HepG2 (cell line): ENCODE data around the gene SLC34A2. TPM values are rescaled to one million over a fixed set of nuclear protein-coding genes. Genes with fewer than 3 reads are reported as not detected.

Experiments
- ATAC-seq: fragments of 200-7000 bp; cut with Tn5 transposase; 3 replicates; pipeline ENCODE4 v1.9.1; 2020; ENCODE audit warnings: mild to moderate bottlenecking, moderate library complexity
- BruUV-seq: library from RNA; stranded (reverse); fragments of 400-500 nt; replicated peaks from 2 replicates; lab custom pipeline; 2021; lab: Mats Ljungman, UMichigan
- CTCF ChIA-PET: fragments of 300-600 bp; formaldehyde crosslinking; extraction: SDS; loops from one replicate; lab custom pipeline; 2021; ENCODE audit warnings: low total read pairs, inconsistent platforms, low intra/inter-chr PET ratio; lab: Yijun Ruan, JAX
- POLR2A ChIA-PET: fragments of 350-600 bp; sonication (Branson Sonifier 250); formaldehyde crosslinking; loops from one replicate; lab custom pipeline; 2020; ENCODE audit warnings: antibody characterized with exemption, inconsistent platforms; lab: Yijun Ruan, JAX
- DNase-seq: peaks from one replicate; pipeline ENCODE4 v3.0.0-alpha.2; 2015; ENCODE audit warnings: low spot score
- FAIRE-seq: peaks from 3 replicates; lab custom pipeline; 2011; peaks lifted over from hg19 to GRCh38; lab: Jason Lieb, UNC
- H2AFZ ChIP-seq: one replicate; pipeline ENCODE4 v1.6.1; 2011; ENCODE audit warnings: low read length, inconsistent platforms
- H3K27ac ChIP-seq: fragments of 300-600 bp; 3 replicates; pipeline ENCODE4 v1.8.0; 2011; ENCODE audit warnings: mixed run types, mild to moderate bottlenecking, mixed read lengths, low read length, inconsistent platforms; ENCODE audit not compliant: insufficient read depth; ENCODE audit errors: extremely low read length
- H3K27me3 ChIP-seq, 2 experiments: fragments of 200-600 bp in 1 of 2; 2 replicates in 1 of 2; 3 replicates in 1 of 2; pipeline versions ENCODE4 v1.6.0 to v1.8.0; 2011; ENCODE audit warnings: low read length in 2 of 2, mild to moderate bottlenecking in 2 of 2, moderate library complexity in 2 of 2, inconsistent platforms in 1 of 2; ENCODE audit not compliant: insufficient read depth in 2 of 2, control insufficient read depth in 1 of 2
- H3K36me3 ChIP-seq, 2 experiments: fragments of 200-600 bp in 1 of 2; replicated peaks in 1 of 2; 2 replicates in 1 of 2; 3 replicates in 1 of 2; pipeline versions ENCODE4 v1.5.1 to v1.8.0; 2011; ENCODE audit warnings: low read length in 2 of 2, inconsistent platforms in 1 of 2; ENCODE audit not compliant: insufficient read depth in 2 of 2, control insufficient read depth in 1 of 2
- H3K4me1 ChIP-seq: 2 replicates; pipeline ENCODE4 v1.5.1; 2012; ENCODE audit warnings: low read length, inconsistent platforms; ENCODE audit not compliant: insufficient read depth
- H3K4me2 ChIP-seq: 2 replicates; pipeline ENCODE4 v1.6.0; 2011; ENCODE audit warnings: low read depth, low read length, inconsistent platforms
- H3K4me3 ChIP-seq, 3 experiments: fragments of 200-600 bp in 1 of 3; sonication (generic), shearing (Covaris generic) in 1 of 3; replicated peaks in 1 of 3; 2 replicates each; pipeline ENCODE4 v1.5.1; 2011 to 2016; ENCODE audit warnings: low read length in 3 of 3, inconsistent platforms in 2 of 3, low read depth in 2 of 3, mild to moderate bottlenecking in 2 of 3, control low read depth in 1 of 3, mixed read lengths in 1 of 3; ENCODE audit not compliant: insufficient read depth in 1 of 3
- H3K79me2 ChIP-seq: one replicate; pipeline ENCODE4 v1.6.1; 2011; ENCODE audit warnings: low read length, inconsistent platforms; ENCODE audit not compliant: insufficient read depth
- H3K9ac ChIP-seq: 2 replicates; pipeline ENCODE4 v1.6.0; 2011; ENCODE audit warnings: mild to moderate bottlenecking, low read depth, low read length, inconsistent platforms; ENCODE audit not compliant: insufficient read depth
- H3K9me3 ChIP-seq: 2 replicates; pipeline ENCODE4 v1.5.1; 2012; ENCODE audit warnings: mild to moderate bottlenecking, low read length
- H4K20me1 ChIP-seq: 2 replicates; pipeline ENCODE4 v1.6.0; 2011; ENCODE audit warnings: inconsistent platforms, mild to moderate bottlenecking, low read length, moderate library complexity; ENCODE audit not compliant: insufficient read depth
- ATRX ChIP-seq: sonication (generic); formaldehyde crosslinking; IDR thresholded peaks from 2 replicates; pipeline ENCODE4 v1.4.0; 2020; ENCODE audit warnings: missing genetic modification reagents, borderline replicate concordance
- BCL3 ChIP-seq: sonication (generic); formaldehyde crosslinking; IDR thresholded peaks from 2 replicates; pipeline ENCODE4 v1.5.1; 2020; ENCODE audit warnings: mild to moderate bottlenecking, missing genetic modification reagents, moderate library complexity
- DMAP1 ChIP-seq: IDR thresholded peaks from 2 replicates; pipeline ENCODE4 v1.6.1; 2016
- GABPA ChIP-seq, 2 experiments: IDR thresholded peaks; 2 replicates each; pipeline ENCODE4 v1.6.1; 2011 to 2016; ENCODE audit warnings: low read depth in 2 of 2, low read length in 1 of 2, missing biosample characterization in 1 of 2, missing genetic modification characterization in 1 of 2
- HOXA7 ChIP-seq: sonication (generic); formaldehyde crosslinking; IDR thresholded peaks from 2 replicates; pipeline ENCODE4 v1.8.1; 2022; ENCODE audit warnings: mild to moderate bottlenecking, missing genetic modification reagents, moderate library complexity
- MLLT10 ChIP-seq: sonication (generic); formaldehyde crosslinking; IDR thresholded peaks from 2 replicates; pipeline ENCODE4 v1.4.0; 2020; ENCODE audit warnings: missing genetic modification reagents
- STAT5B ChIP-seq: sonication (generic); formaldehyde crosslinking; IDR thresholded peaks from 2 replicates; pipeline ENCODE4 v1.4.0; 2020; ENCODE audit warnings: missing genetic modification reagents
- TAF1 ChIP-seq: sonication (generic); formaldehyde crosslinking; IDR thresholded peaks from 2 replicates; pipeline ENCODE4 v1.4.0; 2020; ENCODE audit warnings: missing genetic modification reagents
- TBX3 ChIP-seq: fragments of 450-650 bp; IDR thresholded peaks from 2 replicates; pipeline ENCODE4 v1.6.1; 2017; ENCODE audit warnings: antibody characterized with exemption, mild to moderate bottlenecking, inconsistent platforms, borderline replicate concordance
- TCF7 ChIP-seq: sonication (generic); IDR thresholded peaks from 2 replicates; pipeline ENCODE4 v1.6.1; 2016; ENCODE audit warnings: antibody characterized with exemption, low read depth
- TCF7L2 ChIP-seq: IDR thresholded peaks from 2 replicates; pipeline ENCODE4 v1.6.1; 2011; ENCODE audit warnings: mild to moderate bottlenecking, low read depth, low read length, moderate library complexity
- ZNF260 ChIP-seq: sonication (generic); formaldehyde crosslinking; IDR thresholded peaks from 2 replicates; pipeline ENCODE4 v1.4.0; 2020; ENCODE audit warnings: missing genetic modification reagents, low read depth, mild to moderate bottlenecking, borderline replicate concordance
- ZSCAN20 ChIP-seq: sonication (generic); formaldehyde crosslinking; IDR thresholded peaks from 2 replicates; pipeline ENCODE4 v1.4.0; 2020; ENCODE audit warnings: missing genetic modification reagents, mild to moderate bottlenecking, borderline replicate concordance
- ZSCAN21 ChIP-seq: sonication (generic); formaldehyde crosslinking; IDR thresholded peaks from 2 replicates; pipeline ENCODE4 v1.8.0; 2022; ENCODE audit warnings: mild to moderate bottlenecking, missing genetic modification reagents, moderate library complexity, borderline replicate concordance
- WGBS: methylation state at CpG from one replicate; pipeline ENCODE4 v1.1.6; 2017; ENCODE audit warnings: low lambda C conversion rate; 5-methylcytosine and 5-hydroxymethylcytosine counted together
- in situ Hi-C: cut with HindIII; loops from 2 replicates; pipeline ENCODE4 v1.10.0; 2017; ENCODE audit warnings: low pct_unique_long_range_greater_than_20kb; ENCODE audit not compliant: extremely low pct_ligation_motif_present
- intact Hi-C: fragments of 100-400 bp; cut with micrococcal nuclease; formaldehyde crosslinking; loops from one replicate; pipeline ENCODE4 v1.10.0; 2022; ENCODE audit not compliant: unreplicated experiment
- polyA plus RNA-seq, 8 experiments: library from polyadenylated mRNA; depleted of rRNA in 3 of 8; stranded (reverse) in 7 of 8; unstranded in 1 of 8; fragments of >200 nt; fragmentation: Illumina TruSeq in 4 of 8; extraction: Trizol in 4 of 8; gene quantifications; 2 replicates each; pipeline versions ENCODE4 v1.2.1 to v1.2.3, GENCODE V29; 2011 to 2016; ENCODE audit warnings: low read depth in 4 of 8, missing spikeins in 1 of 8, mixed read lengths in 1 of 8; ENCODE audit not compliant: insufficient read depth in 1 of 8
- total RNA-seq, 5 experiments: library from RNA; depleted of rRNA; stranded (reverse); fragments of >200 nt; fragmentation: Illumina TruSeq; extraction: Trizol; gene quantifications; 2 replicates each; pipeline ENCODE4 v1.2.3, GENCODE V29; 2016; ENCODE audit warnings: low read depth in 1 of 5
- TF ChIP-seq, protein P1 (sequence below): sonication (generic); formaldehyde crosslinking; IDR thresholded peaks from 2 replicates; pipeline ENCODE4 v1.4.0; 2020; ENCODE audit warnings: mild to moderate bottlenecking, missing genetic modification reagents
- TF ChIP-seq, protein P2 (sequence below): sonication (generic); formaldehyde crosslinking; IDR thresholded peaks from 2 replicates; pipeline ENCODE4 v1.9.0; 2021; ENCODE audit warnings: missing genetic modification reagents, mild to moderate bottlenecking, borderline replicate concordance
- TF ChIP-seq, protein P3 (sequence below): sonication (generic); formaldehyde crosslinking; IDR thresholded peaks from 2 replicates; pipeline ENCODE4 v1.4.0; 2020; ENCODE audit warnings: missing genetic modification reagents
- TF ChIP-seq, protein P4 (sequence below): sonication (generic); formaldehyde crosslinking; IDR thresholded peaks from 2 replicates; pipeline ENCODE4 v1.8.0; 2022; ENCODE audit warnings: missing genetic modification reagents, low read depth, mild to moderate bottlenecking, borderline replicate concordance

Gene SLC34A2
- total and polyA plus RNA-seq, 2 of the 13 experiments (the other 11 are each of a cell fraction or from before 2014, with no cell fraction given): not detected

- Histone ChIP-seq H3K4me2 (no peak overlapping the region), H3K9ac (no peak overlapping the region), H2AFZ (no peak overlapping the region), H3K36me3 (no peaks in the 10 kb centered on the region), H3K9me3 (no peaks in the 10 kb centered on the region), H3K4me1 (peaks cover 8% of the 10 kb centered on the region), H3K4me3 (no peak overlapping the region), H4K20me1 (no peaks in the 10 kb centered on the region; the same call in 1 of the 2 replicates), H3K27ac (no peak overlapping the region), H3K27me3 (peaks cover 2 to 42% of the 10 kb centered on the region in 2 experiments; a peak in 4 of 5 replicates), H3K79me2 (no peaks in the 10 kb centered on the region)
- BruUV-seq: no TSS peak
- intact Hi-C loops (no loop called here), in situ Hi-C loops (no loop called here)
- ChIA-PET POLR2A (no interaction called here), CTCF (no interaction called here)
- FAIRE-seq: no peak
- no peak for ATAC-seq
- no peak for DNase-seq
- WGBS: 66% methylated on average over 15 of the region's 17 CpGs
- no peak for TF ChIP-seq TCF7L2
- TF ChIP-seq DMAP1 (CRISPR knock-in tag): no peak
- TF ChIP-seq GABPA (IDR thresholded peaks at IDR 0.05; ENCODE audit: low read depth, low read length): no peak
- no peak for TF ChIP-seq GABPA (CRISPR knock-in tag; IDR thresholded peaks at IDR 0.05; ENCODE audit: low read depth)
- TF ChIP-seq TCF7: no peak
- TF ChIP-seq HOXA7 (CRISPR knock-in tag): no peak
- no peak for TF ChIP-seq ZNF260 (CRISPR knock-in tag)
- TF ChIP-seq, protein P1, sequence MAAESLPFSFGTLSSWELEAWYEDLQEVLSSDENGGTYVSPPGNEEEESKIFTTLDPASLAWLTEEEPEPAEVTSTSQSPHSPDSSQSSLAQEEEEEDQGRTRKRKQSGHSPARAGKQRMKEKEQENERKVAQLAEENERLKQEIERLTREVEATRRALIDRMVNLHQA: no peak
- TF ChIP-seq ATRX (CRISPR knock-in tag): no peak
- TF ChIP-seq STAT5B: no peak
- TF ChIP-seq, protein P2, sequence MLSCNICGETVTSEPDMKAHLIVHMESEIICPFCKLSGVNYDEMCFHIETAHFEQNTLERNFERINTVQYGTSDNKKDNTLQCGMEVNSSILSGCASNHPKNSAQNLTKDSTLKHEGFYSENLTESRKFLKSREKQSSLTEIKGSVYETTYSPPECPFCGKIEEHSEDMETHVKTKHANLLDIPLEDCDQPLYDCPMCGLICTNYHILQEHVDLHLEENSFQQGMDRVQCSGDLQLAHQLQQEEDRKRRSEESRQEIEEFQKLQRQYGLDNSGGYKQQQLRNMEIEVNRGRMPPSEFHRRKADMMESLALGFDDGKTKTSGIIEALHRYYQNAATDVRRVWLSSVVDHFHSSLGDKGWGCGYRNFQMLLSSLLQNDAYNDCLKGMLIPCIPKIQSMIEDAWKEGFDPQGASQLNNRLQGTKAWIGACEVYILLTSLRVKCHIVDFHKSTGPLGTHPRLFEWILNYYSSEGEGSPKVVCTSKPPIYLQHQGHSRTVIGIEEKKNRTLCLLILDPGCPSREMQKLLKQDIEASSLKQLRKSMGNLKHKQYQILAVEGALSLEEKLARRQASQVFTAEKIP (CRISPR knock-in tag): no peak
- no peak for TF ChIP-seq TBX3
- TF ChIP-seq MLLT10 (CRISPR knock-in tag): no peak
- TF ChIP-seq BCL3 (CRISPR knock-in tag): no peak
- TF ChIP-seq, protein P3, sequence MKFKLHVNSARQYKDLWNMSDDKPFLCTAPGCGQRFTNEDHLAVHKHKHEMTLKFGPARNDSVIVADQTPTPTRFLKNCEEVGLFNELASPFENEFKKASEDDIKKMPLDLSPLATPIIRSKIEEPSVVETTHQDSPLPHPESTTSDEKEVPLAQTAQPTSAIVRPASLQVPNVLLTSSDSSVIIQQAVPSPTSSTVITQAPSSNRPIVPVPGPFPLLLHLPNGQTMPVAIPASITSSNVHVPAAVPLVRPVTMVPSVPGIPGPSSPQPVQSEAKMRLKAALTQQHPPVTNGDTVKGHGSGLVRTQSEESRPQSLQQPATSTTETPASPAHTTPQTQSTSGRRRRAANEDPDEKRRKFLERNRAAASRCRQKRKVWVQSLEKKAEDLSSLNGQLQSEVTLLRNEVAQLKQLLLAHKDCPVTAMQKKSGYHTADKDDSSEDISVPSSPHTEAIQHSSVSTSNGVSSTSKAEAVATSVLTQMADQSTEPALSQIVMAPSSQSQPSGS (CRISPR knock-in tag): no peak
- no peak for TF ChIP-seq ZSCAN21 (CRISPR knock-in tag)
- TF ChIP-seq, protein P4, sequence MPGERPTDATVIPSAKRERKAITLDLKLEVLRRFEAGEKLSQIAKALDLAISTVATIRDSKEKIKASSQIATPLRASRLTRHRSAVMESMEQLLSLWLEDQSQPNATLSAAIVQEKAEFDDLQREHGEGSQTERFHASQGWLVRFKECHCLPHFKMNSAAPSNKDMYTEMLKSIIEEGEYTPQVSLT: no peak
- no peak for TF ChIP-seq TAF1 (CRISPR knock-in tag)
- no peak for TF ChIP-seq ZSCAN20
Measured at GRCh38 chr4:25654031-25654970, 1.4 kb upstream of the SLC34A2 start.
